MM.1S (cell line): Measurements from ENCODE around the gene CCR5AS.
"Not testable (repeated sequence)": the region's sequence is repeated elsewhere in the genome, so short reads cannot be mapped to it uniquely, and the experiment has no call there.

Experiments used
- DNase-seq: peaks from one replicate; pipeline ENCODE4 v3.0.0-alpha.2; 2015
- H2AFZ ChIP-seq: fragments of 300-600 bp; sonication (generic); 2 replicates; pipeline ENCODE4 v1.6.0; 2016; ENCODE audit warnings: antibody characterized with exemption, low read length
- H3F3A ChIP-seq: fragments of 300-600 bp; sonication (generic); 2 replicates; pipeline ENCODE4 v1.6.1; 2016; ENCODE audit warnings: mild to moderate bottlenecking, antibody characterized with exemption, low read length, moderate library complexity, mixed read lengths; ENCODE audit not compliant: insufficient read depth
- H3K27ac ChIP-seq: fragments of 300-600 bp; sonication (generic); 2 replicates; pipeline ENCODE4 v1.5.1; 2016; ENCODE audit warnings: mild to moderate bottlenecking, low read length
- H3K27me3 ChIP-seq: fragments of 300-600 bp; sonication (generic); replicated peaks from 2 replicates; pipeline ENCODE4 v1.6.0; 2016; ENCODE audit warnings: low read length; ENCODE audit not compliant: insufficient read depth
- H3K36me3 ChIP-seq: fragments of 300-600 bp; sonication (generic); replicated peaks from 2 replicates; pipeline ENCODE4 v1.6.1; 2016; ENCODE audit warnings: mild to moderate bottlenecking, low read length, mixed read lengths; ENCODE audit not compliant: insufficient read depth
- H3K4me1 ChIP-seq: fragments of 300-600 bp; sonication (generic); 2 replicates; pipeline ENCODE4 v1.6.1; 2016; ENCODE audit warnings: low read length, mixed read lengths
- H3K4me2 ChIP-seq: fragments of 300-600 bp; sonication (generic); 2 replicates; pipeline ENCODE4 v1.6.0; 2016; ENCODE audit warnings: low read depth, low read length
- H3K4me3 ChIP-seq: fragments of 300-600 bp; sonication (generic); 2 replicates; pipeline ENCODE4 v1.5.1; 2016; ENCODE audit warnings: low read length, mixed read lengths
- H3K79me2 ChIP-seq: fragments of 300-600 bp; sonication (generic); 2 replicates; pipeline ENCODE4 v1.6.1; 2016; ENCODE audit warnings: mixed run types, low read length, mixed read lengths
- H3K9ac ChIP-seq: fragments of 300-600 bp; sonication (generic); 2 replicates; pipeline ENCODE4 v1.6.1; 2016; ENCODE audit warnings: low read length, mixed read lengths
- H3K9me2 ChIP-seq: fragments of 300-600 bp; sonication (generic); replicated peaks from 2 replicates; pipeline ENCODE4 v1.6.1; 2016; ENCODE audit warnings: mild to moderate bottlenecking, low read length, mixed read lengths; ENCODE audit not compliant: insufficient read depth
- H3K9me3 ChIP-seq: fragments of 300-600 bp; sonication (generic); replicated peaks from 2 replicates; pipeline ENCODE4 v1.6.1; 2016; ENCODE audit warnings: mild to moderate bottlenecking, low read length, mixed read lengths; ENCODE audit not compliant: insufficient read depth
- H4K20me1 ChIP-seq: fragments of 300-600 bp; sonication (generic); 2 replicates; pipeline ENCODE4 v1.6.1; 2016; ENCODE audit warnings: mild to moderate bottlenecking, low read length, moderate library complexity, mixed read lengths; ENCODE audit not compliant: insufficient read depth
- EZH2 ChIP-seq: fragments of 300-600 bp; sonication (generic); optimal IDR thresholded peaks from 2 replicates; pipeline ENCODE3; 2017; ENCODE audit warnings: low read depth, mild to moderate bottlenecking, antibody characterized with exemption, low read length, mixed read lengths
- EZH2phosphoT487 ChIP-seq: fragments of 300-600 bp; sonication (generic); IDR thresholded peaks from 2 replicates; pipeline ENCODE4 v1.6.1; 2018; ENCODE audit warnings: antibody characterized with exemption, low read length
- TF ChIP-seq, protein P1 (sequence below): fragments of 300-600 bp; sonication (generic); IDR thresholded peaks from 2 replicates; pipeline ENCODE4 v1.5.1; 2016; ENCODE audit warnings: antibody characterized with exemption, low read length, mixed read lengths

The CCR5AS gene

GRCh38 chr3:46435081-46435726 is 28.3 kb upstream of the CCR5AS start:
- no peaks in the 10 kb centered on the region for H4K20me1 ChIP-seq
- H3K27ac ChIP-seq: no peak overlapping the region
- no peak overlapping the region for H3K4me2 ChIP-seq
- H3K27me3 ChIP-seq: no peaks in the 10 kb centered on the region
- DNase-seq: no peak
- peaks cover 6% of the 10 kb centered on the region for H3K4me1 ChIP-seq
- TF ChIP-seq EZH2phosphoT487: no peak
- TF ChIP-seq, protein P1, sequence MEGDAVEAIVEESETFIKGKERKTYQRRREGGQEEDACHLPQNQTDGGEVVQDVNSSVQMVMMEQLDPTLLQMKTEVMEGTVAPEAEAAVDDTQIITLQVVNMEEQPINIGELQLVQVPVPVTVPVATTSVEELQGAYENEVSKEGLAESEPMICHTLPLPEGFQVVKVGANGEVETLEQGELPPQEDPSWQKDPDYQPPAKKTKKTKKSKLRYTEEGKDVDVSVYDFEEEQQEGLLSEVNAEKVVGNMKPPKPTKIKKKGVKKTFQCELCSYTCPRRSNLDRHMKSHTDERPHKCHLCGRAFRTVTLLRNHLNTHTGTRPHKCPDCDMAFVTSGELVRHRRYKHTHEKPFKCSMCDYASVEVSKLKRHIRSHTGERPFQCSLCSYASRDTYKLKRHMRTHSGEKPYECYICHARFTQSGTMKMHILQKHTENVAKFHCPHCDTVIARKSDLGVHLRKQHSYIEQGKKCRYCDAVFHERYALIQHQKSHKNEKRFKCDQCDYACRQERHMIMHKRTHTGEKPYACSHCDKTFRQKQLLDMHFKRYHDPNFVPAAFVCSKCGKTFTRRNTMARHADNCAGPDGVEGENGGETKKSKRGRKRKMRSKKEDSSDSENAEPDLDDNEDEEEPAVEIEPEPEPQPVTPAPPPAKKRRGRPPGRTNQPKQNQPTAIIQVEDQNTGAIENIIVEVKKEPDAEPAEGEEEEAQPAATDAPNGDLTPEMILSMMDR: no peak
- TF ChIP-seq EZH2: no peak
- H3K9me2 ChIP-seq: no peaks in the 10 kb centered on the region
- H3K79me2 ChIP-seq: no peaks in the 10 kb centered on the region
- H2AFZ ChIP-seq: no peak overlapping the region
- H3K4me3 ChIP-seq: no peak overlapping the region
- no peak overlapping the region for H3K9ac ChIP-seq
- H3K36me3 ChIP-seq: no peaks in the 10 kb centered on the region
- peaks cover 1% of the 10 kb centered on the region; the same call in 1 of the 2 replicates for H3F3A ChIP-seq
- no peaks in the 10 kb centered on the region for H3K9me3 ChIP-seq

DNA sequence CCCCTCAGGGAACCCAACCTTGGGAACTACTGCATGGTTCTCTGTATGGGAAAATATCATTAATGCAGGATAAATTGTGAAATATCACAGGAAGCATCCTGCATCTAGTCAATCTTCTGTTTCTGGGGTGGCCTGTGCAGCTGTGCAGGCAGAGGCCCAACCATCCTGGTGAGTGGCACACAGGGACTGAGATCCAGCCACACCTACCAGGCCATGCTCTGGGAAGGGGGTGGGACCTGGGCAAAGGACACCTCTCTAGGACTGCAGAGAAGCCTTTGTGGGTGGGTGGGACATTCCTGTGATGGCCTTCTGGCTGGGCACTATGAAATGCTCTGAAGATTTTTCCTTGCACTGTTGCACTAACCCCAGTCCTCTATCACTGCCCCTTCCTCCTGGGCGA is 27.0 kb upstream of the CCR5AS start:
- H2AFZ ChIP-seq: no peak overlapping the region
- H3K4me1 ChIP-seq: no peaks in the 10 kb centered on the region
- no peak overlapping the region for H3K4me3 ChIP-seq
- no peak overlapping the region for H3K27ac ChIP-seq
- DNase-seq: no peak
- no peak overlapping the region for H3K4me2 ChIP-seq
- no peak overlapping the region for H3K9ac ChIP-seq
- no peaks in the 10 kb centered on the region for H3F3A ChIP-seq
- no peaks in the 10 kb centered on the region for H3K9me2 ChIP-seq
- no peaks in the 10 kb centered on the region for H3K27me3 ChIP-seq
- H3K79me2 ChIP-seq: no peaks in the 10 kb centered on the region
- no peaks in the 10 kb centered on the region for H4K20me1 ChIP-seq
- no peaks in the 10 kb centered on the region for H3K36me3 ChIP-seq
- H3K9me3 ChIP-seq: no peaks in the 10 kb centered on the region
- no peak for TF ChIP-seq EZH2
- TF ChIP-seq, protein P1: no peak

DNA sequence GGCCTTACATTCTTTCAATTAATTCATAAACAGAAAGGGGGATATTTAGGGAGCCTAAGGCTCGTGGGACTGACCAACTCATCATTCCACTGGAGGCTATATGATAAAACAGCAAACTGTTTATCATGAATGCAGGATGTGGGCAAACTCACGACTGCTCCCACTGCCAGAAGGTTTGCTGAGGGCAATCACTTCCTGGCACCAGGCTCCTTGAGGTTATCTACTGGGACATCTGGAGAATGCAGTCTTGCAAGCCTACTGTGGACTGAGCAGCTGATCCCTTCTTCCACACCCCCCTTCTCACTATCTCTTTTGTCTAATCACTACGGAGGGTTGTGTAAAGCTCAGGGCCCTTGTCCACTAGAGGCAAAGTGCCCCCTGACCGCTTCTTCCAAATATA is 26.3 kb upstream of the CCR5AS start:
- H3K4me1 ChIP-seq: not testable (repeated sequence)

GRCh38 chr3:46431905-46432304 is 25.0 kb upstream of the CCR5AS start:
- not testable (repeated sequence) for H3K27ac ChIP-seq, H3K27me3 ChIP-seq, H3K9me2 ChIP-seq, H3K9ac ChIP-seq, DNase-seq, H3F3A ChIP-seq, H3K9me3 ChIP-seq, H2AFZ ChIP-seq, H3K36me3 ChIP-seq, H3K4me1 ChIP-seq, H3K4me2 ChIP-seq, H3K4me3 ChIP-seq, H3K79me2 ChIP-seq, H4K20me1 ChIP-seq

More for the DNA sequence above, 26.3 kb upstream of the CCR5AS start:
- H4K20me1 ChIP-seq, H3F3A ChIP-seq, H3K79me2 ChIP-seq, H3K9ac ChIP-seq, H3K27me3 ChIP-seq, DNase-seq, H3K9me2 ChIP-seq, H2AFZ ChIP-seq, H3K4me2 ChIP-seq, H3K9me3 ChIP-seq, H3K36me3 ChIP-seq, H3K4me3 ChIP-seq, H3K27ac ChIP-seq: not testable (repeated sequence)

- not testable (repeated sequence) for H4K20me1 ChIP-seq, H3K9ac ChIP-seq, H3K4me2 ChIP-seq, H2AFZ ChIP-seq, H3K27ac ChIP-seq, H3K36me3 ChIP-seq, H3K79me2 ChIP-seq, H3K4me1 ChIP-seq, H3K9me3 ChIP-seq, H3K9me2 ChIP-seq, H3K4me3 ChIP-seq, H3K27me3 ChIP-seq, H3F3A ChIP-seq, DNase-seq
Measured at GRCh38 chr3:46430879-46431278, 24.0 kb upstream of the CCR5AS start.
